GM06990 (cell line): ENCODE results near the gene ST6GALNAC1.
A peak's percentile ranks its signal among the peaks of the same experiment; 100 is the strongest.
"Not testable (repeated sequence)": the region's sequence is repeated elsewhere in the genome, so short reads cannot be mapped to it uniquely, and the experiment has no call there.

ENCODE experiments used
- DNase-seq: peaks from one replicate; pipeline ENCODE4 v3.0.0-alpha.2; 2011; ENCODE audit not compliant: insufficient read length; ENCODE audit errors: extremely low read depth
- H3K27me3 ChIP-seq: replicated peaks from 2 replicates; pipeline ENCODE4 v1.6.0; 2011; ENCODE audit warnings: low read length; ENCODE audit not compliant: control insufficient read depth, insufficient read depth
- H3K36me3 ChIP-seq: 2 replicates; pipeline ENCODE4 v1.5.1; 2011; ENCODE audit warnings: low read length; ENCODE audit not compliant: control insufficient read depth, insufficient read depth
- H3K4me3 ChIP-seq: replicated peaks from 2 replicates; pipeline ENCODE4 v1.5.1; 2011; ENCODE audit warnings: low read depth, mild to moderate bottlenecking, control low read depth, low read length
- TF ChIP-seq, protein P1 (sequence below): IDR thresholded peaks from 2 replicates; pipeline ENCODE4 v1.5.1; 2011; ENCODE audit warnings: low read length, control low read depth, mild to moderate bottlenecking, inconsistent platforms; ENCODE audit not compliant: insufficient read depth, poor library complexity, severe bottlenecking

The ST6GALNAC1 gene

DNA sequence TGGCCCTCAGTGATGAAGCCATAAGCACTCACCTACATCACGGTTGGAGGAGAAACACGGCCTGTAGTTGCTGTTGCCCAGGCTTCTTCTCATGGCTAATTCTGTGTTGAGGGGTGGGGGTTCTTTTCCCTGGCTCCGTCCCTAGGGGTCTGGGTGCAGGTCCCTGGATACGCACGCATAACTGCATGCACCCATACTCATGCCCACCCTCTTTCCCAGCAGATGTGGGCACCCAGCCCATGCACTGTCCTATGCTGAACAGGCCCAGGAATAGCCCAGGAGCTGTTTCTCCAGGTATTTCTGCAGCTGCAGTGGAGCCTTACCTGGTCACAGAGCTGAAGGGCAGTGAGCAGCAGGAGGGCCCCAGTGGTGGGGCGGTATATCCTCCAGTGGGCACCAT is 18.1 kb downstream of the ST6GALNAC1 start:
- Histone ChIP-seq H3K36me3 (no peaks in the 10 kb centered on the region), H3K4me3 (no peak overlapping the region), H3K27me3 (no peaks in the 10 kb centered on the region; the same call in 1 of the 2 replicates)
- no peak for DNase-seq
- TF ChIP-seq, protein P1, sequence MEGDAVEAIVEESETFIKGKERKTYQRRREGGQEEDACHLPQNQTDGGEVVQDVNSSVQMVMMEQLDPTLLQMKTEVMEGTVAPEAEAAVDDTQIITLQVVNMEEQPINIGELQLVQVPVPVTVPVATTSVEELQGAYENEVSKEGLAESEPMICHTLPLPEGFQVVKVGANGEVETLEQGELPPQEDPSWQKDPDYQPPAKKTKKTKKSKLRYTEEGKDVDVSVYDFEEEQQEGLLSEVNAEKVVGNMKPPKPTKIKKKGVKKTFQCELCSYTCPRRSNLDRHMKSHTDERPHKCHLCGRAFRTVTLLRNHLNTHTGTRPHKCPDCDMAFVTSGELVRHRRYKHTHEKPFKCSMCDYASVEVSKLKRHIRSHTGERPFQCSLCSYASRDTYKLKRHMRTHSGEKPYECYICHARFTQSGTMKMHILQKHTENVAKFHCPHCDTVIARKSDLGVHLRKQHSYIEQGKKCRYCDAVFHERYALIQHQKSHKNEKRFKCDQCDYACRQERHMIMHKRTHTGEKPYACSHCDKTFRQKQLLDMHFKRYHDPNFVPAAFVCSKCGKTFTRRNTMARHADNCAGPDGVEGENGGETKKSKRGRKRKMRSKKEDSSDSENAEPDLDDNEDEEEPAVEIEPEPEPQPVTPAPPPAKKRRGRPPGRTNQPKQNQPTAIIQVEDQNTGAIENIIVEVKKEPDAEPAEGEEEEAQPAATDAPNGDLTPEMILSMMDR = no peak

DNA sequence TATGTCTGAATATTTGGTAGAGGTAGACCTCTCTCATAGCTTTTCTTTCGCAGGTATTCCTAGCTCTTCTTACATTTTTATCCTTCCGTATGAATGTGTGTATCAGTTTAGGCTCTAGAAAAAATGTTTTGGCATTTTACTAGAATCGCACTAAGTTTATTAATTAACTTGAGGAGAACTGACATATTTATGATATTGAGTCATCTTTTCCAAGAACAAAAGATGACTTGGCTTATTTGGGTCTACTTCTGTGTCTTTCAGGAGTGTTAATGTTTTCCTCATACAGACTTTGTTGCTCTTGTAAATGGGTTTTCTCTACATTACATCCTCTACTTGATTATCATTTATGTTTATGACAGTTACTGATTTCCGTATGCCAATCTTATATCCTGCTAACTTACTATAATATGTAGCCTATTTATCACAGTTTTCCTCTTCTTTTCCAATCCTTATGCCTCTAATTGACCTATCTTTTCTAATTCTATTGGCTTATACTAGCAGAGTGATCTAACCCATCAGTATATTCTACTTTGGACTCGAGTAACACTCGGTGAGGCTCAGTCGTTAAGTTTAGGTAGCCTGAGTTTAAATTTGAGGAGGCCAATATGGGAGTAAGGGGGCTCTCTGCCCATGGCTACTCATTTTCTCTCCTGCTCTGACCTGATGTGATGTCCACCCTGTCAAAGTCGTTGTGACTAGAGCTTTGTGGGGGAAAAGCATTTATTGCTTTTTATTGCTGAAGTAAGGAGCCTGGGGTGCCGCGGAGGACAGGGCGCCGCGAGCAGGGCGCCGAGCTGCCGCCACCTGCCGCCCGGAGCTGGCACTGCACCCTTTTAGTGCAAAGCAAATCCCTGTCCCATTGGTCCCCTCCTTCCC is 20.0 kb downstream of the ST6GALNAC1 start:
- Histone ChIP-seq H3K36me3 (no peaks in the 10 kb centered on the region), H3K4me3 (no peak overlapping the region), H3K27me3 (no peaks in the 10 kb centered on the region; the same call in 1 of the 2 replicates)
- peak; percentile 73 for DNase-seq
- TF ChIP-seq, protein P1 = peak; percentile 93

DNA sequence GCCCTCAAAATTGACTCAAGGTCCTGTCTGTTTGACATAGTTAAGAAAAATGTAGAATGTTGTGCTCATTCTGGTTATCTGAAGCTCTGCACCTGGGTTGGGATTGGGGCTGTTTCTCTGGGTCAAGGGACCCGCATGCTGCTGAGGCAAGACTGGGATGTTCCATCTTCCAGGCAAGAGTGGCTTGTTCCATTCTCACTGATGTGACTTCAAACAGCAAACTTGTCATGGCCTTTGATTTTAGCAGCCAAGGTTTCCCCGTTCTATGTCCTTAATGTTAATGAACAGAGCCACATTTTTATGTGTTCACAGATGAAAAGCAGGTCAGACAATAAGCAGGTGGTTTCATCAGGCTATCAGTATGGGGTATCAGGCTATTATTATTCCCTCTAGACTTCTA is 25.7 kb downstream of the ST6GALNAC1 start:
- Histone ChIP-seq H3K4me3 (no peak overlapping the region), H3K27me3 (no peaks in the 10 kb centered on the region), H3K36me3 (no peaks in the 10 kb centered on the region)
- TF ChIP-seq, protein P1 = no peak
- no peak for DNase-seq

DNA sequence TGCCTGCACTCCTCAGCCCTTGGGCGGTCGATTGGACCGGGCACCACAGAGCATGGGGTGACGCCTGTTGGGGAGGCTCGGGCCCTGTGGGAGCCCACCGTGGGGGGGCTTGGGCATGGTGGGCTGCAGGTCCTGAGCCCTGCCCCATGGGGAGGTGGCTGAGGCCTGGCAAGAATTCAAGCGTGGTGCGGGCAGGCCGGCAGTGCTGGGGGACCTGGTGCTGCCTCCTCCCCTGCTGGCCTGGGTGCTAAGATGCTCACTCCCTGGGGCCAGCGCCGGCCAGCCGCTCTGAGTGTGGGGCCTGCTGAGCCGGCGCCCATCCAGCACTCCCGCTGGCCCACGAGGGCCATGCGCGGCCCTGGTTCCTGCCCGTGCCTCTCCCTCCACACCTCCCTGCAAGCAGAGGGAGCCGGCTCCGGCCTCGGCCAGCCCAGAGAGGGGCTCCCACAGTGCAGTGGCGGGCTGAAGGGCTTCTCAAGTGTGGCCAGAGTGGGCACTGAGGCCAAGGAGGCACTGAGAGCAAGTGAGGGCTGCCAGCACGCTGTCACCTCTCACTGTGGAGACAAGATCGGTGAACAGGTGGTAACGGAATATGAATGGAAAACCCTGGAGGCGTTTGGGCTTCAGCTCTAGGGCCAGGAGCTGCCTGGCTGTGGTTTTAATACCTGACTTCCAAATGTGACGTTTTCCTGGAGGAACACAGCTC is 28.5 kb downstream of the ST6GALNAC1 start:
- H3K27me3 ChIP-seq = no peaks in the 10 kb centered on the region
- TF ChIP-seq, protein P1 = no peak
- no peaks in the 10 kb centered on the region for H3K36me3 ChIP-seq
- no peak overlapping the region for H3K4me3 ChIP-seq
- no peak for DNase-seq

DNA sequence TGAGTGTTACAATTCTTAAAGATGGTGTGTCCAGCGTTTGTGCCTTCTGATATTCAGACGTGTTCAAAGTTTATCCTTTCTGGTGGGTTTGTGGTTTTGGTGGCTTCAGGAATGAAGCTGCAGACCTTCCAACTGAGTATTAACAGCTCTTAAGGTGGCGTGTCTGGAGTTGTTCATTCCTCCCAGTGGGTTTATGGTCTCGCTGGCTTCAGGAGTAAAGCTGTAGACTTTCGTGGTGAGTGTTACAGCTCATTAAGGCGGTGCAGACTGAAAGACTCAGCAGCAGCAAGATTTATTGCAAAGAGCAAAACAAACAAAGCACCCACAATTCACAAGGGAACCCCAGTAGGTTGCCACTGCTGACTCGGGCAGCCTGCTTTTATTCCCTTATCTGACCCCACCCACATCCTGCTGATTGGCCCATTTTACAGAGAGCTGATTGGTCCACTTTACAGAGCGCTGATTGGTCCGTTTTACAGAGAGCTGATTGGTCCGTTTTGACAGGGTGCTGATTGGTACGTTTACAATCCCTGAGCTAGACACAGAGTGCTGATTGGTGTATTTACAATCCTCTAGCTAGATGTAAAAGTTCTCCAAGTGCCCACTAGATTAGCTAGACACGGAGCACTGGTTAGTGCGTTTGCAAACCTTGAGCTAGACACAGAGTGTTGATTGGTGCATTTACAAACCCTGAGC is 29.3 kb downstream of the ST6GALNAC1 start:
- not testable (repeated sequence) for H3K4me3 ChIP-seq, H3K27me3 ChIP-seq, DNase-seq, H3K36me3 ChIP-seq
